Amniotic epithelial cell (primary cell): Measurements from ENCODE around the gene TENT4A.

Experiments used
- DNase-seq: peaks from one replicate; pipeline ENCODE4 v3.0.0-alpha.2; 2010; ENCODE audit warnings: low read depth

TENT4A gene

GRCh38 chr5:6700685-6701355 lies 12.4 kb upstream of the TENT4A start:
- DNase-seq, result no peak

GRCh38 chr5:6701491-6701890 lies 11.7 kb upstream of the TENT4A start:
- DNase-seq, result no peak

GRCh38 chr5:6702633-6703032 lies 10.6 kb upstream of the TENT4A start:
- no peak for DNase-seq

- peak; percentile 39 for DNase-seq
Measured at GRCh38 chr5:6703806-6704205, 9.4 kb upstream of the TENT4A start.

- peak; percentile 91 for DNase-seq
Measured at GRCh38 chr5:6704361-6704851, 8.8 kb upstream of the TENT4A start.

- no peak for DNase-seq
Measured at GRCh38 chr5:6705088-6705487, 8.1 kb upstream of the TENT4A start.

- no peak for DNase-seq
Measured at GRCh38 chr5:6705959-6706358, 7.3 kb upstream of the TENT4A start.

- DNase-seq, result no peak
Measured at GRCh38 chr5:6707852-6708251, 5.4 kb upstream of the TENT4A start.

- DNase-seq, result no peak
Measured at GRCh38 chr5:6708814-6709213, 4.4 kb upstream of the TENT4A start.

- no peak for DNase-seq
Measured at GRCh38 chr5:6710070-6710469, 3.2 kb upstream of the TENT4A start.

GRCh38 chr5:6710551-6711318 lies 2.5 kb upstream of the TENT4A start:
- DNase-seq, result no peak

GRCh38 chr5:6711409-6712141 lies 1.7 kb upstream of the TENT4A start:
- DNase-seq, result peak; percentile 59

- no peak for DNase-seq
Measured at GRCh38 chr5:6712142-6712576, 1.1 kb upstream of the TENT4A start.

- DNase-seq, result peak; percentile 91
Measured at GRCh38 chr5:6712577-6713273, 507 bp upstream of the TENT4A start.

- no peak for DNase-seq
Measured at GRCh38 chr5:6714226-6715041, 1.2 kb downstream of the TENT4A start.

GRCh38 chr5:6715271-6715670 lies 2.0 kb downstream of the TENT4A start:
- DNase-seq, result no peak

- DNase-seq, result no peak
Measured at GRCh38 chr5:6715758-6716628, 2.8 kb downstream of the TENT4A start.

GRCh38 chr5:6716629-6717149 lies 3.5 kb downstream of the TENT4A start:
- no peak for DNase-seq

GRCh38 chr5:6717247-6717646 lies 4.0 kb downstream of the TENT4A start:
- DNase-seq, result no peak

- DNase-seq, result no peak
Measured at GRCh38 chr5:6717687-6718086, 4.5 kb downstream of the TENT4A start.
